ENCODE results near the gene HAUS8.
A peak's percentile ranks its signal among the peaks of the same experiment; 100 is the strongest.
"Not testable (repeated sequence)": the region's sequence is repeated elsewhere in the genome, so short reads cannot be mapped to it uniquely, and the experiment has no call there.

The HAUS8 gene

GRCh38 chr19:17026706-17027534, 48.3 kb downstream of the HAUS8 start, which contains the start of gene CPAMD8:
Gene CPAMD8, minus strand, starts transcription at chr19:17026810. Its CDS starts 168 bp downstream, at chr19:17026642.
- DNase-seq, result no peak

GRCh38 chr19:17025991-17026658, 49.1 kb downstream of the HAUS8 start:
- peak; percentile 61 for DNase-seq

DNA sequence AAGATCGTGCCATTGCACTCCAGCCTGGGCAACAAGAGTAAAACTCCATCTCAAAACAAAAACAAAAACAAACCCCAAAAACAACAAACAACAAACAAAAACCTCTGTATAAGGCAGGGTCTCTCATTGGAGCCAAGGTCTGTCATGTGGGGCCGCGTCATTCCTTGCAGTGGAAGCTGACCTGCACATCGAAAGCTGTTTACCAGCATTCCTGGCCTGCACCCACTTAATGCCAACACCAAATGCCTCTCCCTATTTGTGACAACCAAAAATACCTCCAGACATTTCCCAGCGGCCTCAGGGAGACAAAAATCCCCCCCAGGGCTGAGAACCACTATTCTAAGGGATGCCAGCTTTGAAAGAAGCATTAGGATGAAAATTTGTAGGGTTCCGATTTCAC, 49.9 kb downstream of the HAUS8 start:
- DNase-seq, result no peak

GRCh38 chr19:17024941-17025340, 50.3 kb downstream of the HAUS8 start:
- not testable (repeated sequence) for DNase-seq

- DNase-seq, result no peak
Measured at GRCh38 chr19:17023805-17024204, 51.4 kb downstream of the HAUS8 start.

DNA sequence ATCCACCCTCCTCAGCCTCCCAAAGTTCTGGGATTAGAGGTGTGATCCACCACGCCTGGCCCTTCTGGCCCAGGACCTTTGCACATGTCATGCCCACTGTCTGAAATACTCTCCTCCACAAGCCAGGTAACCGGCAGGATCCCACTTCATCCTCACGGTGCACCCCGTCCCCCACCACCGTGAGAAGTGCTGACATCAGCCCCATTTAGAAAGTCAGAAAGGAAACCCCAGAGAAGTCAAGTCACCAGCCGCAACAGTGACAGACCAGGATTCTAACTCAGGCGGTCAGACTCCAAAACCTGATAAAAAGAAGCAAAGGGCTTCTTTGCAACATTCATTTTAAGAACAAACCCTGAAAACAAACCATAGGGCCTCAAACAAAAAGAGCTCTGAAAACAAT, 52.5 kb downstream of the HAUS8 start:
- no peak for DNase-seq

- DNase-seq, result no peak
Measured at GRCh38 chr19:17021793-17022590, 53.3 kb downstream of the HAUS8 start.

- no peak for DNase-seq
Measured at GRCh38 chr19:17021328-17021727, 53.9 kb downstream of the HAUS8 start.

GRCh38 chr19:17020823-17021222, 54.4 kb downstream of the HAUS8 start:
- no peak for DNase-seq

DNA sequence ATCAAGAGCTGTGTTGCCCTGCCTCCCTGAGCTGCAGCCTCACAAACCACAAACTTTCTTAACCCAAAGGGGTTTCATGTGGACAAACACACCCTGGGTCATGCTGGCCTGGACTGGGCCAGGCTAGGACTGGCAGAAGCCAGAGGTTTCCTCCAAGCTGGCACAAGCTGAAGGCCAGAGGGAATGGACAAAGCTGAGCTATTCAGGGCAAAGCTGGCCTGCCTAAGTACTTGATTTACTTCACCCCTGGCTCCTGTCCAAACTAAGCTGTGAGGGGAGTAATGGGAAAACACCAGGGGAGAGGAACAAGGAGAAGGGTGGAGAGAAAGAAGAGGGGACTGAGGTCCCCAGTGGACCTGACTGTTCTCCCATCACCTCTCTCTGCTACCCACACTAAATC, 54.9 kb downstream of the HAUS8 start:
- no peak for DNase-seq

DNA sequence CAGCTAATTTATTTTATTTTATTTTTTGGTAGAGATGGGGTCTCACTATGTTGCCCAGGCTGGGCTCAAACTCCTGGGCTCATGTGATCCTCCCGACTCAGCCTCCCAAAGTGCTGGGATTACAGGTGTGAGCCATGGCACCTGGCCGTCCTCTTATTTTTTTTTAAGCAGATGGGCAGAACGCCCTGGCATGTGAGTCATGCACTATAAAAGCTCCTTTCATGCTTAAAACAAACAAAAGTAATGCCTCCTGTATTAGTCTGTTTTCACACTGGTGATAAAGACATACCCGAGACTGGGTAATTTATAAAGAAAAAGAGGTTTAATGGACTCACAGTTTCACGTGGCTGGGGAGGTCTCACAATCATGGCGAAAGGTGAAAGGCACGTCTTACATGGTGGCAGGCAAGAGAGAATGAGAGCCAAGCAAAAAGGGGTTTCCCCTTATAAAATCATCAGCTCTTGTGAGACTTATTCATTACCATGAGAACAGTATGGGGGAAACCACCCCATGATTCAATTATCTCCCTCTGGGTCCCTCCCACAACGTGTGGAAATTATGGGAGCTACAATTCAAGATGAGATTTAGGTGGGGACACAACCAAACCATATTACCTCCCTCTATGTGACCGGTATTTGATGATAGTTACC, 60.9 kb downstream of the HAUS8 start:
- DNase-seq, result not testable (repeated sequence)

DNA sequence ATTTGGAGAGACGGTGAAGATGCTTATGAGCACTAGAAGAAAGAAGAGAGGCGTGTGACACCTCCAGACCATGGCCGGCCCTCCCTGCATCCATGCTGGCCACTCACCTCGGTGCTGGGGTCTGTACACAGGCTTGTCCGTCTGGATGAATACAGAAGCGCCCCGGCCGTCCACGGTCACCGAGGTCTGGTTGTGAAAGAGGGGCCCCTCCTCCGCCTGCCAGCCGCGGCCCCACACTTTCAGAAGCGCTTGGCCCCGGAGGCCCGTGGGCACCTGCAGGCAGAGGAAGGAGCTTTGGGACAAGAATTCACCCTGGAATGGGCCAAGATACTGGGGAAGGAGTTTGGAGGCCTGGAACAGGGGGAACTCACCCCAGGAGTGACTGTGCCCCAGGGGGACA, 63.8 kb downstream of the HAUS8 start:
- DNase-seq, result no peak

DNA sequence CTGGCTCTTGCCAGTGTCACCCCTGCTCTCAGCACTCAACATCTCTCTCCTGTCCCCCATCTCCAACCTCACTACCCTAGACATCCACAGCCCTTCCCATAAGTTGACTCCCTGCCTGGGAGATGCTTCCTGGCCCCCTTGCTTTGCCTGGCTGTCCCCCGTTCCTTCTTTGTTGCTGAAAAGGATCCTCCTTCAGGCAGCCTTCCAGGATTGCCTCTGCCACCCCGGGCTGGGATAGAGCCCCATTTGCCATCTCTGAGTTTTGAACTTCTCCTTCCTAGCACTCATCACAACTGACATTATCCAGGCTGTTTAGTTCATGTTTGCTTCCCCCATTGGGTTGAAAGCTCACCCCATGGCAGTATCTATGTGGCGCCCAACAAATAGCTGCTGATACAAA, 68.7 kb downstream of the HAUS8 start:
- DNase-seq, result no peak

- DNase-seq, result no peak
Measured at GRCh38 chr19:17005000-17005399, 70.3 kb downstream of the HAUS8 start.

DNA sequence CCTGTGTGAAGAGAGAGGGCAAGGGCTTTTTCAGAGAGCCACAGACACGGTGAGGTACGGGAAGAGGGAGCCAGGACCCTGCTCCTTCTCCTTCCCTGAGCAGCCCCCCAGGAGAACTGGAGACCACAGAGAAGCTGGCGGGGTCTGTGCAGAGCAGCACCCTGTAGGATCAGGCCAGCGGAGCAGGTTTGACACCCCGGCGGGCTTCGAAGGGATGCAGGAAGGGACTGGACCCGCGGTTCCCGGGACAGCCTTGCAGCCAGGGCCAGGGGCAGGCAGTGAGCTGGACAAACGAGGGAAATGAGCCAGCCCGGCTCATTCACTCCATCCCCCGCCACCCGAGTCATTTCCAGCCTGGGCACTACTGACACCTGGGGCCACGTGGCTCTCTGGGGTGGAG, 70.9 kb downstream of the HAUS8 start:
- DNase-seq, result no peak

DNA sequence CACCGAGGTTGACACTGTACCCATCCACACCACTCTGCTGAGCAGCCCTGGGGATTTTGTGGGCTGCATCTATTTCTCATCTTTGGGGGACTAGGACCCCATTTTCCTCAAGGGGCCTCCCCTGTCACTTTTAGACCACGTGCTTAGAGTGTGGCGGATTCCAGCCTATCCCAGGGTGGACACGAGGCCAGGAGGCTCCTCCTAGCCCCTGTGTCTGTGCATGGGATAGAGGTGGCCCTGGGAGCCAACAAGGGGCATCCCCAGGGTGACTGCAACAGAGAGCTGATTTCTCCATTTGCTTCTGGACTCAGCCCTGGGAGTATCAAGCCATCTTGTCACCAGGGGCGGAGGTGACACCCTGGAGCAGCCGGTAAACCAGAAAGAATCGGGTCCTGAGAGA, 72.8 kb downstream of the HAUS8 start:
- no peak for DNase-seq

GRCh38 chr19:17001603-17002183, 73.6 kb downstream of the HAUS8 start:
- no peak for DNase-seq

Data from retina (tissue), 1 donor.